HCT116 (cell line): ENCODE data around the gene RXYLT1.

Experiments
- CTCF ChIP-seq, 3 experiments: fragments of 200-600 bp in 1 of 3; sonication (generic) in 1 of 3; IDR thresholded peaks in 2 of 3; conservative IDR thresholded peaks in 1 of 3; 2 replicates each; pipeline ENCODE4 v1.5.1; 2012 to 2017; ENCODE audit warnings: low read depth in 2 of 3, low read length in 2 of 3, antibody characterized with exemption in 1 of 3, borderline replicate concordance in 1 of 3, control low read depth in 1 of 3, mild to moderate bottlenecking in 1 of 3, mixed read lengths in 1 of 3, mixed run types in 1 of 3, moderate library complexity in 1 of 3; ENCODE audit not compliant: insufficient read depth in 1 of 3
- EGR1 ChIP-seq: IDR thresholded peaks from 2 replicates; pipeline ENCODE4 v1.6.1; 2012; ENCODE audit warnings: low read depth
- EZH2 ChIP-seq: fragments of 200-600 bp; sonication (generic); IDR thresholded peaks from 2 replicates; pipeline ENCODE4 v1.6.1; 2017; ENCODE audit warnings: antibody characterized with exemption, mixed run types

GRCh38 chr12:63849641-63850040, 69.9 kb downstream of the RXYLT1 start:
- TF ChIP-seq CTCF (IDR thresholded peaks at IDR 0.05 in 2 of 3, conservative IDR thresholded peaks at IDR 0.05 in 1 of 3; ENCODE audit: borderline replicate concordance in 1 of 3, insufficient read depth in 1 of 3, low read depth in 2 of 3, low read length in 2 of 3) (no peak), EZH2 (no peak), EGR1 (no peak)
